Muscle layer of duodenum (tissue), 2 donors: Measurements from ENCODE around the gene CDKN1C.

Experiments used
- H3K27ac ChIP-seq: one replicate; pipeline ENCODE4 v1.7.0; 2013; ENCODE audit warnings: mild to moderate bottlenecking, low read length
- H3K27me3 ChIP-seq: one replicate; pipeline ENCODE4 v1.7.0; 2013; ENCODE audit warnings: low read depth, mild to moderate bottlenecking, control low read depth, low read length
- H3K36me3 ChIP-seq, 2 donors: one replicate each; pipeline ENCODE4 v1.7.0; 2013; ENCODE audit warnings: low read length in 2 of 2, control low read depth in 1 of 2, mild to moderate bottlenecking in 1 of 2; ENCODE audit not compliant: insufficient read depth in 2 of 2, control insufficient read depth in 1 of 2
- H3K4me1 ChIP-seq, 2 donors: one replicate each; pipeline ENCODE4 v1.7.0; 2013; ENCODE audit warnings: low read length in 2 of 2, mild to moderate bottlenecking in 2 of 2, control low read depth in 1 of 2, moderate library complexity in 1 of 2; ENCODE audit not compliant: insufficient read depth in 2 of 2, control insufficient read depth in 1 of 2
- H3K4me3 ChIP-seq, 2 donors: one replicate each; pipeline ENCODE4 v1.7.0; 2013; ENCODE audit warnings: low read length in 2 of 2, low read depth in 1 of 2, mild to moderate bottlenecking in 1 of 2
- H3K9me3 ChIP-seq, 2 donors: one replicate each; pipeline ENCODE4 v1.7.0; 2013; ENCODE audit warnings: low read length in 2 of 2, control low read depth in 1 of 2, mild to moderate bottlenecking in 1 of 2; ENCODE audit not compliant: control insufficient read depth in 1 of 2
- donor health status: healthy.

CDKN1C gene

DNA sequence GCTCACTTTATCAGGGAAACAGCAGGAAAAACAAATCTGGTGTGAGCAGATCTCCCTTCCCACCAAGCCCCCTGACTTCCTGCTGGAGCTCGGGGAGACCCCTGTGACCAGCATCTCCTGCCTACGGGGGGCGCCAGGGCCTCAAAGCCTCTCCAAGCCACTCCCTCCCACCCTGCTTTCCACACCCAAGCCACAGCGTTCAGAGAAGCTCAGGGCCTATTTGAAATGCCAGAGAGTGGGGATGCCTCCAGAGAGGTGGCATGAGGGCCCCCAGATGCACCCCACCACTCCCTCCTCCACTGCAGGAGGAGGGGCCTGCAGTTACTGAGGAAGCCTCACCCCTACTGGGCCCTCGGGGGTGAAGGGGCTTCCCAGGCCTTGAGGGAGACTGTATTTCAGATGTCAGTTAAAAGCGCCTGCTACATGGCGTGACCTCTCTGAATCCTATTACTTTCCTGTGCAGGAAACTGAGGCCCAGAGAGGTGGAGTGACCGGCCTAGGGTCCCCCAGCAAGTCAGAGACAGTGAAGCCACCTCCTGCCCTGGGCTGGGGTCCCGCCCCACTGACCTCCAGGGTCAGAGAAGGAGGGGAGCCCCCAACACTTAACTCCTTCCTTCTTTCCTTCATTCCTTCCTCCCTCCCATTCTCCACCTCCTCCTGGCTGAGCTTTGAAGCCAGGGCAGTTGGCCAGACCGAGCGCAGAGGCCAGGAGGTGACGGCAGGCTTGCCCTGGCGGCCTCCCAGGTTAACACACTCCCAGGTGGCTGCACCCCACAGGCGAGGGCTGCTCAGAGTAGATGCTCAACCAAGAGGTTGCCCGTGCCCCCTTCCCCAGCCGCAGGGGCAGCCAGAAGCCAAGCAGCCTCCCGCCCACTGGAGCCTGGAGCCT is 6.0 kb upstream of the CDKN1C start:
- Histone ChIP-seq H3K4me1 (peaks cover 5 to 33% of the 10 kb centered on the region in 2 donors), H3K36me3 (no peaks in the 10 kb centered on the region), H3K4me3 (peak overlapping the region; percentile 46 to 62), H3K27ac (no peak overlapping the region), H3K9me3 (no peaks in the 10 kb centered on the region), H3K27me3 (no peaks in the 10 kb centered on the region)

DNA sequence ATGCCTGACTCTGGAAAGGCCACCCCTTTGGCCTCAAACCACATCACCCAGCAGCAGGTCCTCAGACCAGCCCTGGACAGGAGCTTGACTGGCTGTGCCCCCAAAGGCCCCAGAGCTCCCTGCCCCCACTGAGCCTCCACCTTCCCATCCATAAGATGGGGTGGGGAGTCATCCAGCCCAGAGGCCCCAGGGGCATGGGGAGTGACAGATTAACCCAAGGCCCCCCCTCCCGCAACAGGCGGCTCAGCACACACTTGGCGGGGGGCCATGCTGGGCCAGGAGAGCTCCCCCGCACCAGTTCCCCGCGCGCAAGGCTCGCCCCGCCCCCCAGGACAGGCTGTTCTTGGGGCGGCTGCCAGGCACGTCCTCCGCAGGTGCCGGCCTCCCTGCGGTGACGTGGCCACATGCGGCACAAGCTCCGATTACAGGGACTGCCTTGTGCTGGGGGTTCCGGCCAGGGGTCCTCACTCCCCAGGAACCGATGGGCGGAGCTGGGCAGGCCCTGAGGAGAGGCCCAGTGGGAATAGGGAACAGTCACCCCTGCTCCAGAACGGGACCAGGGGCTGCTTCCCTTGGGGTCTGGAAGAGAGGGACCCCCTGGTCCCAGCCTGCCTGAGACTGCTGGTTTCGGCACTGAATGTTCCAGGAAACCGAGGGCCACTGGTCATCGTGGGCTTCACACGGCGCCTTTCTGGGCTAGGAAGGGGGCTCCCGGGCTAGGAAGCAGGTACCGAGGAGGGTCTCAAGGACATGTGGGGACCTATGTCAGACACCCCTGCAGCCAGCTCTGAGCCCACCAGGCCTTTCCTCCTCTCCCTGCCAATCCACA is 5.1 kb upstream of the CDKN1C start:
- Histone ChIP-seq H3K27ac (no peak overlapping the region), H3K9me3 (no peaks in the 10 kb centered on the region), H3K4me1 (peaks cover 5 to 36% of the 10 kb centered on the region in 2 donors), H3K36me3 (no peaks in the 10 kb centered on the region), H3K27me3 (no peaks in the 10 kb centered on the region), H3K4me3 (no peak overlapping the region)

DNA sequence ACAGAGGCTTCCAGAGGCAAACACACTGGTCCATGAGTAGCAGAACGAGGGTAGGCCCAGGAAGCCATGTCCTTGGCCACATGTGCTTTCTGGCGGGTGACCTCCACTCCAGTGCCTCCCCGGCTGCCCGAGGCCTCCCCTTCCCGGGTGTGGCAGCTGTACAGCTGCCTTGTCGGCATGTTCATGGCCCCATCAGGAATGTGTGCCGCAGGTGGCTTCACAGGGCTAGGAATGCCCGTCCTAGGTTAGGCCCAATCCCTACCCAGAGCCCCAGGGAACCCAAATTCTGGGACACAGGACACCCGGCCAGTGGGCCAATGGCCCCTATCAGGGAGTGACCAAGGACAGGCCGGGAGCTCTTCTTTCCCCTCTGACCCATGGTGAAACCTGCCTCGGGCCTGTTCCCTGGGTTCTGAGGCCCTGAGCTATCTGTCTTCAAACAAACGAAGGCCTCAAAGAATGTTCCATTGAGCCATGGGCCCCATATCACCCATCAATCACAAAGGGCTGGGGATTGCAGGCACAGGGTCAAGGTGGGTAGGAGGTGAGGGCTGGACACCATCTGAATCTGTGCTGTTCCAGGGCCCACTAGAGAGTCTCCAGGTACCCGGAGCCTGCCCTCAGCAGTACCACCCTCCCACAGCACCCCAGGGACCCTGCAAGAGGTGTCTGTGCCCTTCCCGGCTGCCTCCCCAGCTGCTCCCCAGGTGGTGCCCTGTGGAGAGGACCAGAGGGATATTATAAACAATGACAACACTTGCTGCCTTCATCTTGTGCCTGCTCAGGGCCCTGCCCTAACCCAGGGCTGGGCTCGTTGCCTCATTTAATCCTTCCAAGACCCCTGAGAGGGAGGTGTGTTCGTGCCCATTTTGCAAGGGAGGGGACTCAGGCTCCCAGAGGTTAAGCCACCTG is 4.0 kb upstream of the CDKN1C start:
- Histone ChIP-seq H3K4me1 (peaks cover 5 to 36% of the 10 kb centered on the region in 2 donors), H3K27ac (no peak overlapping the region), H3K36me3 (no peaks in the 10 kb centered on the region), H3K27me3 (no peaks in the 10 kb centered on the region), H3K4me3 (no peak overlapping the region), H3K9me3 (no peaks in the 10 kb centered on the region)

DNA sequence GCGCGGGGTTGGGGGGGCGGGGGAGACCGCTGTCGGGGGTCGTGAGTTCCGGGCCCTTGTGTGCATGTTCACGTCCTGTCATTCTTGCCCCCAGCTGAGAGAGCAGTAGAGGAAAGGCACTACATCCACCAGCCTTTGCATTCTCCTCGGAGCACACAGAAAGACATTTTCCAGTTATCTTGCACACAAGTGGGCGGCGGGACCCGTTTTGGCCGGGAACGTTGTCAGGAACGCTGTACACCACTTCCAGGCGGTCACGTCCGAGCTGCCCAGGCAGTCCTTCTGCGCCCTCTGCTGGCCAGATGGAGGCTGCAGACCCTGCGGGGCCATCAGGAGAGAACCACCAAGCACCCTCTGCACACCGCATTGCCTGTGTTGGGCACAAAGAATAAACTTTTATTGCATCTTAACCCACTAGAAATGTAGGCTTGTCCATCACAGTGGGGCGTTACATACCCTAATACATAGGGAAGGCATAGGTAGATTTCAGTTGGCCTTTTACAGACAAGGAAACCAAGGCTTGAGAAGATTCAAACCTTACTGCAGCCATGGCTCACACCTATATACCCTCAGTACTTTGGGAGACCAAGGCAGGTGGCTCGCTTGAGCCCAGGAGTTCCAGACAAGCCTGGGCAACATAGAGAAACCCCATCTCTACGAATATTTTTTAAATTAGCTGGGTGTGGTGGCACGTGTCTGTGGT is 2.8 kb upstream of the CDKN1C start:
- H3K4me1 ChIP-seq, result peaks cover 5 to 38% of the 10 kb centered on the region in 2 donors
- H3K9me3 ChIP-seq, result no peaks in the 10 kb centered on the region
- H3K4me3 ChIP-seq, result no peak overlapping the region
- no peaks in the 10 kb centered on the region for H3K27me3 ChIP-seq
- no peak overlapping the region for H3K27ac ChIP-seq
- H3K36me3 ChIP-seq, result no peaks in the 10 kb centered on the region

DNA sequence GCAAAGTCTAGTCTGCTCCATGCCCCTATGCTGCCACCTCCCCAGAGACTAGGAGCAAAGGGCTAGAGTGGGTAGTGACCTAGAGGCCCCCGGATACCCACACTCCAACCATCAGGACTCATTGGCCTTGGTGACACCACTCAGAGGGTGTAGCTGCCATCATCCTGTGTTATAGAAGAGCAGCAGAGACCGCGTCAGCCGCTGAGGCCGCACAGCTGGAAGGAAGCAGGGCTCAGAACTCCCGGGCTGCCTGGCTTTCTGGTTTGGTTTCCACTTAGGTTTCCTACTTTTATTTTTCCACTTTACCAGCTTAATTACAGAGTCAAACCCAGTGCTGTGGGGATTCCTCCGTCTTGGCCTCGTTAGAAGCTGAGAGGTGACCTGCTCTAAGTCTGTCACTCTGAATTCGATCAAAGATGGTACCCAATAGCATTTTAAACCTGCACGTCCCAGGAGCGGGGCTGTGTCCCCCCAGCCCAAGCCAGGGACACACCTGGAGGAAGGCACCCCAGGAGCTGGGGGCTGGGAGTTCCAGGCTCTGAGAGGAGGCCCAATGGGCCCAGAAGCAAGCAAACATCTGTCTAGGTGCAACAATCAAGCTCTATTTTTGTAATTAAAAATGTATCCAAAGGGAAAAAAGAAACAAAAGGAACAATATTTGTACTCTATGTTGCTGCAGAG is 2.1 kb upstream of the CDKN1C start:
- H3K27me3 ChIP-seq, result no peaks in the 10 kb centered on the region
- H3K9me3 ChIP-seq, result no peaks in the 10 kb centered on the region
- H3K36me3 ChIP-seq, result no peaks in the 10 kb centered on the region
- peaks cover 5 to 44% of the 10 kb centered on the region in 2 donors for H3K4me1 ChIP-seq
- H3K4me3 ChIP-seq, result no peak overlapping the region
- H3K27ac ChIP-seq, result no peak overlapping the region

DNA sequence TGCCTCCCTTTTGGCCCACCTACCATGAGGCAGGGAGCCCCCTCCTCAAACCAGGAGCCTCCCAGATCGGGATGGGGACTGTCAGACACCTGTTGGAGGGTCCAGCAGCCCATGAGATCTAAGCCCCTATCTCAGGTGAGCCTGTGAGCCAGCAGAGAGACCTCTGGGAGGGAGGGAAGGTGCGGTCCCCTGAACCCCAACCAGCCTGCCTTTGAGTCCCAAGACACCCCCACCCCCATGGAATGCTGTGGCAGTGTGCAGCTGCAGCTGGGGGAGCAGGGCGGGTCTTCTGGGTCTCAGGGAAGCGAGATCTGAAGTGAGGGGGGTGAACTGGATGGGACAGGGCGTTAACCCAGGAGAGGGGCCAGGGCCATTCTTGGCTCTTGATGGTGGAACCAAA is 1.4 kb upstream of the CDKN1C start:
- peaks cover 5 to 42% of the 10 kb centered on the region in 2 donors for H3K4me1 ChIP-seq
- H3K36me3 ChIP-seq, result no peaks in the 10 kb centered on the region
- H3K27me3 ChIP-seq, result no peaks in the 10 kb centered on the region
- H3K4me3 ChIP-seq, result no peak overlapping the region
- no peak overlapping the region for H3K27ac ChIP-seq
- H3K9me3 ChIP-seq, result no peaks in the 10 kb centered on the region

DNA sequence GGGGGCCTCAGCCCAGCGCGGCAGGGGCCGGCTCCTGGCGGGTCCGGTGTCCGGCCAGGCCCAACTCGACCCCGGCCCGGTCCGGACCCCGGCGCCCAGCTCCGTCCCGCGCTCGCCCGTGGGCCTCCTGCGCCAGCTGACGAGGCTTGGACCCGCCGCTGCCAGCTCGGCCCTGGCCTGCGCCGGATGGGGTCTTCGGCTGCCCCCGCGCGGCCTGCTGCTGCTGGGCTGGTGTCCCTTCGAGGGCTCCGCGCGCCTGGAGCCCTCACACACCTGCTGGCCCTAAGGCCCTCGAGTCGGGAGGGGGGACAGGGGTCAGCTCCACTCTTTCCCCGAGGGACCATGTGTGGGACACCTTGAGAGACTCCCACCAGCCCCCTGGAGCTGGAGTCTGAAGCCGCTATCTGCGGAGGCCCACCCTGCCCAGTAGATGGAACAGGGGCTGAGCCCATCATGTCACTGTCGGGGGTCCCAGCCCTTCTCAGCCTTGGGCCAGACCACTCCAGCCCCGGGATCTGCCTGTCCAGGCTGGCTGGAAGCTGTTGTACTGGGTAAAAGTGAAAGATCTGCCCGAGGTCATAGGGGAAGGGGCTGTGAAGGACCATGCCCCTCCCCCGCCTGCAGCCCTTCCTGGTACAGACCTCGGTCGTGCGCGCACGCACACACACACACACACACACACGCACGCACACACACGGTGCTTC is 768 bp upstream of the CDKN1C start:
- Histone ChIP-seq H3K27me3 (no peaks in the 10 kb centered on the region), H3K9me3 (no peaks in the 10 kb centered on the region), H3K27ac (no peak overlapping the region), H3K4me1 (peaks cover under 1 to 36% of the 10 kb centered on the region in 2 donors), H3K36me3 (no peaks in the 10 kb centered on the region), H3K4me3 (peak overlapping the region in 1 of 2 donors; percentile 35)

DNA sequence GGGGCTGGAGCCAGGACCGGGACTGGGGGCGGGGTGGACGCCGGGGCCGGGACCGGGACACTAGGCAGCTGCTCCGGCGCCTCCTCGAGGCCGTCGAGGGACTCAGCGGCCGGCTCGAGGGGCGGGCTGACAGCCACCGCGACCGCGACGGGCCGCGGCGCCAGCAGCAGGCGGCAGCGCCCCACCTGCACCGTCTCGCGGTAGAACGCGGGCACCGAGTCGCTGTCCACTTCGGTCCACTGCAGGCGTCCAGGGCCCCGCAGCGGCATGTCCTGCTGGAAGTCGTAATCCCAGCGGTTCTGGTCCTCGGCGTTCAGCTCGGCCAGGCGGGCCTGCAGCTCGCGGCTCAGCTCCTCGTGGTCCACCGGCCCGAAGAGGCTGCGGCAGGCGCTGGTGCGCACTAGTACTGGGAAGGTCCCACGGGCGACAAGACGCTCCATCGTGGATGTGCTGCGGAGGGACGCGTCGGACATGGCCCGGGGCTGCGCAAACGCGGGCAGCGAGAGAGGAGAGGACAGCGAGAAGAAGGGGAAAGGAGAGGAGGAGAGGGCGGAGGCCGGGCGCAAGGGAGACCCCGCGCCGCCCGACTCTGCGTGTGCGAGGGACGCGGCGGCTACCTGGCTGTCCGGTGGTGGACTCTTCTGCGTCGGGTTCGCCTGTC is 428 bp downstream of the CDKN1C start:
- Histone ChIP-seq H3K4me3 (peak overlapping the region; percentile 61 to 88), H3K36me3 (no peaks in the 10 kb centered on the region), H3K4me1 (peaks cover 0 to 31% of the 10 kb centered on the region in 2 donors), H3K9me3 (no peaks in the 10 kb centered on the region), H3K27ac (no peak overlapping the region), H3K27me3 (no peaks in the 10 kb centered on the region)

DNA sequence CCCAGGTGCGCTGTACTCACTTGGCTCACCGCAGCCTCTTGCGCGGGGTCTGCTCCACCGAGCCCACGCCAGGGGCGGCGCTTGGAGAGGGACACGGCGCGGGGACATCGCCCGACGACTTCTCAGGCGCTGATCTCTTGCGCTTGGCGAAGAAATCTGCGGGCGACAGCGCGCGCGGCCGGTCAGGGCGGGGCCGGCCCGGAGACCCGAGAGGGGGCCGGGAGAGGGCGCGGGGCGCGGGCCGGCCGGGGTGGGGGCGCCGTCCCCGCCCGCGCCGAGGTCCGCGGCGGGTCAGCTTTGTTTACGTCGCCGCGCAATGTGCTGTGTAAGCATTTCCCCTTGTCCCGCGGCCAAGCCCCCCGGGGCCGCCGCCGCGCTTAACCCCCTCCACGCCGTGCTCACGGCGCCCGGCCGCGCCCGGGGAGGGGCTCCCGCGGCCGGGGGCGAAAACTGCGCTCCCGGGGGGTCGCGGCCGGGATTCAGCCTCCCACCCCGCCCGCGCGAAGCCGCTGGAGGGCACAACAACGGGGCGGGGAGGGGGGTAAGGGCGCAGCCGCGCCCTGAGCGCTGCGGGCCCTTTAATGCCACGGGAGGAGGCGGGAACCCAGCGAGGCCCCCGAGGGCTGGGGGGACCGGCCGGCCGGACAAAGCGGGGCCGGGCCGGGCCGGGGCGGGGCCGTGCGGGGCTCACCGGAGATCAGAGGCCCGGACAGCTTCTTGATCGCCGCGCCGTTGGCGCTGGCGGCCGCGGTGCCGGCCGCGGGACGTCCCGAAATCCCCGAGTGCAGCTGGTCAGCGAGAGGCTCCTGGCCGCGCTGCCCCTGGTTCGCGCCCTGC is 1.4 kb downstream of the CDKN1C start:
- peaks cover 0 to 5% of the 10 kb centered on the region in 2 donors for H3K36me3 ChIP-seq
- no peaks in the 10 kb centered on the region for H3K9me3 ChIP-seq
- peak overlapping the region; percentile 30 to 77 for H3K4me3 ChIP-seq
- H3K27ac ChIP-seq, result no peak overlapping the region
- no peaks in the 10 kb centered on the region for H3K27me3 ChIP-seq
- peaks cover 0 to 31% of the 10 kb centered on the region in 2 donors for H3K4me1 ChIP-seq
